Ureter (tissue), 1 donor: ENCODE data around the gene MYEOV. TPM values are rescaled to one million over a fixed set of nuclear protein-coding genes. Genes with fewer than 3 reads are reported as not detected.

ENCODE experiments used
- DNase-seq: peaks from one replicate; pipeline ENCODE4 v3.0.0-alpha.2; 2020; ENCODE audit warnings: low spot score
- total RNA-seq: library from RNA; stranded (reverse); gene quantifications from one replicate; pipeline ENCODE4 v1.2.4, GENCODE V29; 2023
- donor health status: DM: yes; HTN: yes; CAD: no.

MYEOV gene
- total RNA-seq, 1 donor from 2014 or later, result not detected

- peak; percentile 19 for DNase-seq
Observed at GRCh38 chr11:69339983-69340565, 46.1 kb downstream of the MYEOV start.

GRCh38 chr11:69342588-69343330, 48.8 kb downstream of the MYEOV start:
- peak; percentile 29 for DNase-seq

- DNase-seq, result peak; percentile 14
Observed at GRCh38 chr11:69343401-69344321, 49.7 kb downstream of the MYEOV start.

GRCh38 chr11:69344570-69345145, 50.7 kb downstream of the MYEOV start:
- peak; percentile 23 for DNase-seq

Other genes starting within 250 kb of the MYEOV start
- gene TPCN2, start 245.2 kb upstream of the MYEOV start, total RNA-seq, result 27.9 TPM
- 1.1 TPM for gene SMIM38, start 138.2 kb upstream of the MYEOV start, total RNA-seq
- gene LINC01488, start 187.5 kb downstream of the MYEOV start, total RNA-seq, result not detected